ENCODE results near the gene PPP2R2D.
"Not testable (repeated sequence)": the region's sequence is repeated elsewhere in the genome, so short reads cannot be mapped to it uniquely, and the experiment has no call there.

GRCh38 chr10:131883621-131884393 lies 17.0 kb upstream of the PPP2R2D start:
- not testable (repeated sequence) for TF ChIP-seq CTCF (conservative IDR thresholded peaks at IDR 0.05; ENCODE audit: low read depth, low read length); EZH2 (IDR thresholded peaks at IDR 0.05; ENCODE audit: low read length, unreplicated experiment)

Data from PC-3 (cell line).